Epithelial cell of proximal tubule (primary cell): ENCODE measurements around the gene RXRG. TPM values are rescaled to one million over a fixed set of nuclear protein-coding genes. Genes with fewer than 3 reads are reported as not detected.

Experiments used
- DNase-seq: peaks from one replicate; pipeline ENCODE4 v3.0.0-alpha.2; 2011; ENCODE audit warnings: low read depth
- H3K4me3 ChIP-seq: 2 replicates; pipeline ENCODE4 v1.5.1; 2011; ENCODE audit warnings: low read depth, mild to moderate bottlenecking, low read length
- total RNA-seq: library from RNA; depleted of rRNA; stranded (reverse); fragments of >200 nt; gene quantifications from 2 replicates; pipeline ENCODE4 v1.2.3, GENCODE V29; 2015
- TF ChIP-seq, protein P1 (sequence below): conservative IDR thresholded peaks from 2 replicates; pipeline ENCODE4 v1.5.1; 2012; ENCODE audit warnings: low read depth, mild to moderate bottlenecking, low read length

RXRG gene
- total RNA-seq, 1 donor from 2014 or later: not detected

DNA sequence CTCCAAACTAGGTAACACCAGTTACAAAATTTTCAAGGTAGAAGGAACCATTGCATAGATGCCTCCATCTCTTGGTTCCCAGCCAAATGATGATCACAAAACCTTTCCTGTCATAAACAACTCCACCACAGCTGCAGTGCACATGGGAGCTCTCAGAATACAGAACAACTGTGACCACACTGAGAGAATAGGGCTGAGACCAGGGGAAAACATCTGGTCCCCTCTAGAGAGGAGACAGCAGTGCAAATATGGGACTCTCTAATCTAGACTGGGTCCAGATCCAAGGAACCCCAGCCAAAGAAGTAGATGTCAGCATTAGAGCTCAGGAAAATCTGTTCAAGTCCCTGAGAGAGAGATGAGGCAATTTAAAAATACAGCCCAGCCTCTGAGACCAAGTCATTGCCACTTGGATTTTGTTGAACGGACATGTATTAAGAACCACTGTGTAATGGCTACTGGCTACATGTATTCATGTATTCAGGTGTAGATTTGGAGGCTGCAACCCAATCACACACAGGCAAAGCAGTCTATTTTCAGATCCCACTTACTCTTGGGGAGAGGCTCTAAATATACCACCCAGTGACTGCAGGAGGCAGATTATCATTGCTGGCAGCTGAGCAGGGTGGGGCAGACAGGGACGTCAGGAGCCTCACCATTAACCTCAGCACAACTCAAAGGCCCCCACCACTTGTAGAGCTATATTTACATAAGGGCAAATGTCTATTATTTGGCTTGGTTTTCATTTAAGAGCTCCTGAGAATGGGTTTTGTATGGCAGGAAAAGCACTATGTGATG is 7.6 kb upstream of the RXRG start:
- DNase-seq: no peak
- H3K4me3 ChIP-seq: no peak overlapping the region
- TF ChIP-seq, protein P1, sequence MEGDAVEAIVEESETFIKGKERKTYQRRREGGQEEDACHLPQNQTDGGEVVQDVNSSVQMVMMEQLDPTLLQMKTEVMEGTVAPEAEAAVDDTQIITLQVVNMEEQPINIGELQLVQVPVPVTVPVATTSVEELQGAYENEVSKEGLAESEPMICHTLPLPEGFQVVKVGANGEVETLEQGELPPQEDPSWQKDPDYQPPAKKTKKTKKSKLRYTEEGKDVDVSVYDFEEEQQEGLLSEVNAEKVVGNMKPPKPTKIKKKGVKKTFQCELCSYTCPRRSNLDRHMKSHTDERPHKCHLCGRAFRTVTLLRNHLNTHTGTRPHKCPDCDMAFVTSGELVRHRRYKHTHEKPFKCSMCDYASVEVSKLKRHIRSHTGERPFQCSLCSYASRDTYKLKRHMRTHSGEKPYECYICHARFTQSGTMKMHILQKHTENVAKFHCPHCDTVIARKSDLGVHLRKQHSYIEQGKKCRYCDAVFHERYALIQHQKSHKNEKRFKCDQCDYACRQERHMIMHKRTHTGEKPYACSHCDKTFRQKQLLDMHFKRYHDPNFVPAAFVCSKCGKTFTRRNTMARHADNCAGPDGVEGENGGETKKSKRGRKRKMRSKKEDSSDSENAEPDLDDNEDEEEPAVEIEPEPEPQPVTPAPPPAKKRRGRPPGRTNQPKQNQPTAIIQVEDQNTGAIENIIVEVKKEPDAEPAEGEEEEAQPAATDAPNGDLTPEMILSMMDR: no peak

DNA sequence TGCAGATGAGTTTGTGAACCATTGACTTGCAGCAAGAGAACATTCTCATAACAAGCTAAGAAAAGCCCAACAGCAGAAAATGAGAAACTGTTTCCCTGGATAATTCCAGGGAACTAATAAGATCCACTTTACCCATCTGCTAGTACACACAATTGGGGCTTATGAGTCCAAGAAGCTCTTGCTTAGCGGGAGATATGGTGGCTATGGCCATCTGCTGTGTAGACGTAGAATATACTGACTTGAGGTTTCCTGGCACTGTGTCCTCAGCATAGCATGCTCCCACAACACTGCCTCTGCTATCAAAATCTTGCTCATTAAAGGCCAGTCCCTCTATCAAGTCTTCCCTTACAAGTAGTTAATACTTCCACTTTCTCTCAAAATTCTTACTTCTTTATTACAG is 6.8 kb upstream of the RXRG start:
- TF ChIP-seq, protein P1: no peak
- DNase-seq: no peak

DNA sequence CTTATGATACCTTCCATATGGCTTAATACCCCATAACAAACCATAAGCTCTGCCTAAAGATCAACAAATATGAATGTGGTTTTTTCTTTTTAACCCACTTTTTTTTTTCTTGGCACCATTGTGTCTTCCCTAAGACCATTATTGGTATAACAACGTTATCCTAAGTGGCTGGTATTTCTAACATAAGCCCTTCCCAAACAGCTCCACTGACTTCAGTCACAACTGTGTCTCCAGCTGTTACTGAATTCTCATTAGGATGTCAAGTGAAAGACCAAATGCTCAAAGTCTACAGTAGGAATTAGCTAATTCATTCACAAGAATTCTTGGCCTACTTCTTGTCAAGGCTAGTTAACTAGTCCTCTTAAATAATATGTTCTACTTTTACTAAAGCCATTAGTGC is 4.2 kb upstream of the RXRG start:
- TF ChIP-seq, protein P1: no peak
- DNase-seq: no peak
- H3K4me3 ChIP-seq: no peak overlapping the region

More for the DNA sequence above, 6.8 kb upstream of the RXRG start:
- H3K4me3 ChIP-seq: no peak overlapping the region

DNA sequence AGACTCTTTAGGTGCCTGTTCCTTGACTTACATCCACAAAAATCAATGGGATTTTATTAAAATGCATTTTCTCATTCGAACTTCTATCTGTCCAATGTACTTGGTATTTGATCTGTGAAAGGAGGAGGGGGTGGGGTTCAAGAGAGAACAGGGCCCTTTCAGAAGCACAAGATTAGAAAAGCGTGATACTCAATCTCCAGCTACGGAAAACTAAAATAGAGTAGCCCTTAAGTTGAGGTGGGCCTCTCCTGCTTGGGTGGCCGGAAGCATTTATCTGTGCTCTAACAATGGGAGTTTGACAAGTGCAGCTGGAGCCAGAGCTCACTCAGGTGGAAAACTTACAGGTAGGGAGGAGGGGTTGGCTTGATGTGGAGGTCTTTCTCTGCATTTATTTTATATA is 462 bp upstream of the RXRG start:
- no peak overlapping the region for H3K4me3 ChIP-seq
- TF ChIP-seq, protein P1: no peak
- no peak for DNase-seq

DNA sequence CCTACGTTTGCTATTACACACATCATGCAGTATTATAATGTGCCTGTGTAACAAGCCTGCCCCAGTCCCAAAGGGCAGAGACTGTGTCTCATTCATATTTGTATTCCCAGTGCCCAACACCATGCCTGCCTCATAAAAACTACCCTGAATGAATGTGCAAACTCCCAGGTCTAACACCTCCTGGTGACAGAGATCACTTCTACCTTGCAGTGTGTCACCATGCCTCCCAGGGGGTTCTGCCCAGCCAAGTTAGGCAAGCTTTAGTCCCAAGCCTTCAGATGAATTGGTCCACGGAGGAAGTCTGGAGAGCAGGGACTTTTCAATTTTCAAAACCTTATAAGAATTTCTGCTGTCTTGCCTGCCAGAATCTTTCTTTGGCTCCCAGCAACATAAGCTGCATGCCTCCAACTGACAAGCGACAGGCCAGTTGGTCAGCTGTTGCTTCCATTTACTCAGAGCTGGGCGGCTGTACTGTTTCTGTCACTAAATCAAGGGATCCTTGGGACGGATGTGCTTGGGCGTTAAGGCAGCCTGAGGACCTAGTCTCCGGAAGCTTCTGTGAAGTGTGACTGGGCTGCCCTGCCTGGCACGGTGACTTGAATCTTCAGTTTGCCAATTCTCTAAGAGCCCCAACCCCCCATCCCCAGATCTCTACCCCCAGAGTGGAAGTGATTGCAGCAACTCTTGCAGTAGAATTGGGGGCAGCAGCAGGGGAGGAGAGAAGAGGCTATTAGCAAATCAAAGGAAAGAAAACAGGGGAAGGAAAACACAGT is 1.2 kb downstream of the RXRG start:
- DNase-seq: no peak
- TF ChIP-seq, protein P1: no peak
- no peak overlapping the region for H3K4me3 ChIP-seq

DNA sequence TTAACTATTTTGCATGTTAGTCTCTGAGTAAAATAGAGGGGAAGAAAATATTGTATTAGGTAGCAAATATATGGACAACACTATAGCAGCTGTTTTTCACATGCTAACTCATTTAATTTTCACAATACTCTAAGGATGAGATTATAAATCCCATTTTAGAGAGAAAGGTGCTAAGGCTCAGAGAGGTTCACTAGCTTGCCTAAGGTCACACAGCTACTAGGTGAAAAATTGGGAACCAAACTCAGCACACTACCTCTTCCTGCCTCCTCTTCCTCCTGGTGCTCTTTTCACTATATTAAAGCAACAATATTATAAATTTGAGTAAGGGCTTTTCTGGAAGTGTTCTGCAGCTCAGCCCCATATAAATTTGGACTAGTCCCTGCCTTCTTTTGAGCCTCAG is 2.3 kb downstream of the RXRG start:
- TF ChIP-seq, protein P1: no peak
- no peak for DNase-seq
- no peak overlapping the region for H3K4me3 ChIP-seq

DNA sequence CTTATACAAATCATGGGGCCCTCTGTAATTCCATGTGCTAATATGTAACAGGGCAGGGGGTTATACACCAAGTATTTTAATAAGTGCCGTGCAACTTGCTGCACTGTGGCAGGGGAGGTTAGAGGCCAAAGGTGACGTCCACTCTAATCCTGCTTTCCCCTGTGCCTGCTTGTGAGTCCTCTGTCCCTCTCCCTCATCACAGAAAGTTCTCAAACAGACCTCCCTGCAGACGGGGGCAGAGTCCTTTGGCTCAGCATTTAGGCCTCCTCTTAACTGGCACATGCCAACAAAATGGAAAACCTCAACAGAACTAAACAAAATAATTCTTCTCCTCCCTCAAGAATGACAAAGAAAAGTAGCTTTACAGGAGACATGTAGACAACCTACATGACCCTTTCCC is 2.9 kb downstream of the RXRG start:
- DNase-seq: no peak
- no peak overlapping the region for H3K4me3 ChIP-seq
- TF ChIP-seq, protein P1: no peak
